Activated gamma-delta T cell (primary cell): Measurements from ENCODE around the gene DCBLD1.

ENCODE experiments used
- DNase-seq: peaks from one replicate; lab custom pipeline; 2025; lab: John Stamatoyannopoulos, UW

Gene DCBLD1

DNA sequence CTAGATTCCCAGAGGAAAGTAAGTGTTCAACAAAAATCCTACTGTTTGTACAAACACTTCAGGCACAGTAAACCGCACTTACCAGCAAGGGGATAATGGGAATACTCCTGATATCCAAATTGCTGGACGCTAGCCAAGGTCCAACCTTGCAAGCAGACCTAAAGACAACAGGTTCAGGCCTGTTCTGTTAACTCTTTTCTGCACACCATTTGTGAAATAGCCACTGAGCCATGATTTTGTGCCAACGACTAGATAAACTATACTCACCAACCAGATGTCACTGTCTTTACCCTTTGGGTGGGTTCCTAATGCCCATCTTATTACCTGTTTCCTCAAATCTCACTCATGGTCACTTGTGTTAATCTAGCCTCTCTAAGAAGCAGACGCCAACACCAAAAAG, 76.3 kb downstream of the DCBLD1 start:
- no peak for DNase-seq

DNA sequence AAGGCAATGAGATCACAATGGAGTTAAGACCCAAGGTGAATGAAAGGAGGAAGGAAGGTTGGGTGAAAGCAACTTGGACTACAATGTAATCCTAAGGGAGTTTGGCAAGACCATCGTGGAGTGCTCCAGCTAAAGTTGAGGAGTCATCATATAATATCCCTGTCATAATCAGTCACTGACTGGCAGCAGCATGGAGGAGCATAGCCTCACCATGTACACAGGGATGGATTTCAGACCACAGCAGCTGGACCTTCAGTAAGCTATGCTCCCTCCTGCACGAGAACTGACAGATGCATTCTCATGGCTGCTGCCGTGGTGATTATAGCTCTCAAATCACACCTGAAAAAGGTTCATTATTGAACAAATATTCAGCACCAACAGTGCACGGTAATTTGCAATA, 76.8 kb downstream of the DCBLD1 start:
- no peak for DNase-seq

DNA sequence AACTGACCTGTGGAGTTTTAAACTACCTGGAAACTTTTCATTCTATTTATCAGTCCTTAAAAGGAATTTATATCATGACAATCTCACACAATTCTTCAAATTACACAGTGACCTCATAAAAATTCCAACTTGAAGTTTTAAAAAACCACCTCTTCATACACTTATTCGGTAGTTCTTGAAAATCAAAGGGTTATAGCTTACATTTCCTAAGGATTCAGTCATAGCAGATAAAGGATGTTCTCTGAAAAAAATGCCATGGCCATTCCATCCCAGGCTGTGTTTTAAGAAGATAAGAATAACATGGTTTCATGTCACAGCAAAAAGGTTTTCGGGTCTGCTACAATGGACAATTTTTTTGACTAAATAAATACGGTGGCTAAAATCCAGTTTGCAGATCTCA, 78.7 kb downstream of the DCBLD1 start:
- no peak for DNase-seq

DNA sequence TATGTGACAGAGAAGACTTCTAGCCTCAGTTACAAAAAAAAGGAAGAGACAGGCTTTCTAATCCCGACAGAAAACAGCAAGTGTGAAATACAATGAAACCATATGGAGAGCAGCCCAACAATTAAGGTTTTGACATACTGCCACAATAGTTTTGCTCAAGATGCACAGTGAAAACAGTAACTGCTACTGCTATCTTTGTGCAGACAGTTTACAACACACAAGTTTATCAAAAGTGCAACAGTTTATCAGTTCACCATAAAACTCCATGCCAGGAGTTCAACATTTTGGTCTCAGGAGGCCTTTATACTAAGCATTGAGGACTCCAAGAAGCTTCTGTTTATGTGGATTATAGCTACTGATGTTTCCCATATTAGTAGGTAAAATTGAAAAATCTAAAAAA, 82.2 kb downstream of the DCBLD1 start:
- no peak for DNase-seq

DNA sequence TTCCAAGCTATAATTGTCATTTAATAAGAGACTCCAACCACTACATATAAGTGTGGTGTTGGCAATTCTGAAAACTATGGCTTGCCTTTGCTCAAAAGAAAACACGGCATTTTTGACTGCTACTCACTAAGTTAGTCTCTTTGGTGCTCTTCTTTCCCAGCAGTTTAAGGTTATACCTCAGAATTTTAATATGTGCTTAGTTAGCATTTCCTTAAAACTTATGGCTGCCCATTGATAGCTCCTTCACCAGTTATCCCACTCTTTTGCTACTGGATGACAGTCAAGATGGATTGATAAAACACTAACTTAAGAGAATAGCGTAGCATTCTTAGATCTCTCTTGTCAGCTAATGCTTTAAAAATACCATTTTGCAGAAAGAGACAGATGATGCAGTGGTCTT, 85.8 kb downstream of the DCBLD1 start:
- DNase-seq = no peak

DNA sequence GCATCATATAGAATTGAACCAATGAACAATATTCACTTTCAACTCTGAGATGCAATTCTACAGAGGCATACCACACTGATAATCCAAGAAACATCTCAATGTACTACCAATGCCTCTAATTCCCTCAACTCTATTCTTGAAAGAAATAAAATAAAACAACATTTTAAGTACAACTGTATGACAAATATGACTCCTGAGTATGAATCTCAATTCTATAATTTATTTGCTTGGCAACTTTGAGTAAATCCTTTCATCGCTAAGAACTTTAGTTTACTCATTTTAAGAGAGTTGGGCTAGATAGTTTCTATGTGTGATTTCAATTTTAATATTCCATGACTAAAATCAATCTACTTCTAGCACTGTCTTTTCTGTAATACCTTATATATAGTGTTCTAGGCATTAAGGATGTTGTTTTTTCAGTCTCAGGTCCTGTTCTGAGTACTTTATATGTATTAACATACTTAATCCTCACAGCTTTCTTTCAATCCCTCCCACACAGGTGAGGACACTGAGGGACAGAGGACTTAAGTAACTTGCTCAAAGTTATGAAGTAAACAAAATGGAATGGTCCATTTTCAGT, 86.4 kb downstream of the DCBLD1 start:
- DNase-seq = no peak

DNA sequence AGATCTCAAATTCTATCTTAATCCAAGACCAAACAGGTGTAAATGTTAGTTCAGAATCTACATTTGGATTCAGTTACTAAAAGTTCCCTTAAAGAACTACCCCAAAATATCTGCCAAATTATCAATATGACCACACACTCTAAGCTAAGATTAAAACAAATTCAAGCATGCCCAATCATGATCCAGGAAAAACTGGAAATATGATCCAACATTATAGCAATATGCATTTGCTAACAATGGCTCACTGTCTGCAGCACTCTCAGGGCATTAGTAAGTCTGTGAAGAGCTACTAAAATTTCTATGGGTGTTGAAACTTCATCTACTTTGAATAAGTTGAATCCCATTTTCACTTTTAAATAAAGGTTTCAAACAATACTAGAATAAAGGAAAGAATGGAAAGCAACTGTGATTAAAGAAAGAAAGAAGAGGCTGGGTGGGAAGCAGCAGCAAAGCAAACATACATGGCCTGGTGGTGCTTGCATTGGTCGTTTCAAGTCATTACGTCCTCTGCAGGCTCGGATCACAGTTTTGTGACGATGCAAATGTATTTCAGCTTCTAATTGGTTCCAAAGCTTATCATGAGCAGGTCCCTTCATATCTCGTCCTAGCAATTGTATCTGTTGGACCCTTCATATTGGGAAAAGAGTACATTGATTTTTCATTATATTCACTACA, 90.7 kb downstream of the DCBLD1 start:
- DNase-seq = no peak

DNA sequence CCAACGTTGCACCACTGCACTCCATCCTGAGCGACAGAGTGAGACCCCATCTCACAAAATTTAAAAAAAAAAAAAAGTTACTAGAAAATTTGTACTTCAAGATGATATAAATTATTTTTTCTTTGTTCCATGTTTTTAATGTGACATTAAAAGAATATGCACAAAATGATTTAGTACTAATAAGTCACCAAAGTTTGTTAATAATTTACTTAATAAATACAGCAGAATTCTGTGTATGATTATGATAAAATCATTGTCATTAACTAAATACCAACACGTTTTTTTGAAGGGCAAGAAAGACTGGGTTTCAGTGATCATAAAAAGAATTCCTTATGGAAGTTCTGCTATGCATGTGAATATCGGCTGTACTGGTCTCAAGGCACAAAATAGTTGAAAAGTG, 91.7 kb downstream of the DCBLD1 start:
- DNase-seq = no peak

DNA sequence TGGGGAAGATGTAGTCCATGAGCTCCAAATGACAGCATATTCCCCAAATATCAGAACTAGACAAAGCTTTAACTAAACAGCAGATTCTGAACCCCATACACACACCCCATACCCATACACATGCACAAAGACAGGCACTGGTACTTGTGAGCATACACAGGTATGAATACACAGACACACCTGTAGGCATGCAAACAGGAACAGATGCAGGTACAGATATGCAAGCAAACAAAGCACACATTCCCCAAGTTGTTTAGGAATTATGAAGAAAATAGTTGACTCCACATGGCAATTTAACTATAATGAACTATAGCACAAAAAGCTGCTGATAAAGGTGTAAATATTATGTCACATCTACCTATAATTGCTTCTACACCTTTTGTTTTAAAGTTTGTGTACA, 103.2 kb downstream of the DCBLD1 start:
- no peak for DNase-seq

DNA sequence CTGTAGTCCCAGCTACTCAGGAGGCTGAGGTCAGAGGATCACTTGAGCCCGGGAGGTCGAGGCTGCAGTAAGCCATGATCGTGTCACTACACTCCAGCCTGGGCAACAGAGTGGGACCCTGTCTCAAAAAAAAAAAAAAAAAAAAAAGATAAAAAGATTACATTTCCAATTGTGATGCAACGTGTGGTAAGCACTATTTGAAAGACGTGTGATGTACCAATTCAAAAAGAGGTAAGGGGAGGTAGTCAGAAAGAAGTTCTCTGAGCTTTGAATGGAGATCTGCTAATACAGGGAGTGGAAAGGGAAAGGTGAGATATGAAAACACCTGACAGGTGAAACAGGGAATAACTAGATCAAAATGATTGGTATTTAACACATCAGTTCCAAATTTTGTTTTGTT, 108.0 kb downstream of the DCBLD1 start:
- no peak for DNase-seq

DNA sequence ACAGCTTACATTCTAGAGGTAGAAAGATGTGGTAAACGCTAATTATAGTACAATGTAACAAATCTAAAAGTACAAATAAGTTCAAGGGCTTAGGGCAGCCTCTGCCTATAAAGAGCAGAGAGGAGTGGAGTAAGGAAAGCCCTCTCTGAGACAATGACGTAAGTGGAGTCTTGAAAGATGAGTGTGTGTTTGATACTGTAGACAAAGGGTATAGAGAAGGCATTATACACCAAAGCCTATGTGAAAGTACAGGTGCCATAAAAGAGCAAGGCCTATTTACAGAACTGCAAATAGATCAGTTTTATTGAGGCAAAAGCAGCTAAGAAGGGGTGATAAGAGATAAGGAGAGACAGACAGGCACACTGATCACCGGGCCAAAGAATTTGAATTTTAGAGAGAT, 108.9 kb downstream of the DCBLD1 start:
- DNase-seq = no peak

DNA sequence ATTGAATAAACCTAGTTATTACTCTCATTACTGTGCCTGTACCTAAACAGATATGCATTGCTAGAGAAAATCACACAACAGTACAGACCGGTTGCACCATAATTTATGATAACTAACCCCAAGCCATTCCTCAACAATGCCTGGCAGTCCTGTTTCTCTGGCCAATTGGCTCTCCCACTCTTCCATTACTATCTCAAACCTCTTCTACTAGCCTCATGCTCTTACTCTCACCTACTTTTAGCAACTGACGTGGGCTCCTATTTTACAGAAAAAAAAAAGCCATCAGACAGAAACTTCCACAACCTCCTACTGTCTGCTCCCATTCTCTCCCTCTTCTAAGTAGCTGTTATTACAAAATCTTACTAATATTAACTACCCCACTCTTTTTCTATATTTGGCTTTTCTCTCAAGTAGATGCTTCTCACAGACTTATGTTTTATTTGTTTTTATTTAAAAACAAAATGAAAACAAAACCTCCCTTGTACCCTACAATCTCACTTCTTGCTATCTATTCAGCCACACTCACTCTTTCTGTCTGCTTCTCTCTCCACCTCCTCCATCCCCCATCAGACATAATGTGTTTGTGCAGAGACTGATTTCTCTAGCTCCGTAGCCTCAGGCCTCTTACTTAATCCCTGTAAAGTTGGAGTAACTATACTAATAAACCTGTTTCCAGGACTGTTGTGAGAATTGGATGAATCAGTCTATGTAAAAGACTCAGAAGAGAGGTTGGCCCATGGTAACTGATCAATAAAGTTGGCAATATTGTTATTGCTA, 110.7 kb downstream of the DCBLD1 start:
- DNase-seq = no peak

DNA sequence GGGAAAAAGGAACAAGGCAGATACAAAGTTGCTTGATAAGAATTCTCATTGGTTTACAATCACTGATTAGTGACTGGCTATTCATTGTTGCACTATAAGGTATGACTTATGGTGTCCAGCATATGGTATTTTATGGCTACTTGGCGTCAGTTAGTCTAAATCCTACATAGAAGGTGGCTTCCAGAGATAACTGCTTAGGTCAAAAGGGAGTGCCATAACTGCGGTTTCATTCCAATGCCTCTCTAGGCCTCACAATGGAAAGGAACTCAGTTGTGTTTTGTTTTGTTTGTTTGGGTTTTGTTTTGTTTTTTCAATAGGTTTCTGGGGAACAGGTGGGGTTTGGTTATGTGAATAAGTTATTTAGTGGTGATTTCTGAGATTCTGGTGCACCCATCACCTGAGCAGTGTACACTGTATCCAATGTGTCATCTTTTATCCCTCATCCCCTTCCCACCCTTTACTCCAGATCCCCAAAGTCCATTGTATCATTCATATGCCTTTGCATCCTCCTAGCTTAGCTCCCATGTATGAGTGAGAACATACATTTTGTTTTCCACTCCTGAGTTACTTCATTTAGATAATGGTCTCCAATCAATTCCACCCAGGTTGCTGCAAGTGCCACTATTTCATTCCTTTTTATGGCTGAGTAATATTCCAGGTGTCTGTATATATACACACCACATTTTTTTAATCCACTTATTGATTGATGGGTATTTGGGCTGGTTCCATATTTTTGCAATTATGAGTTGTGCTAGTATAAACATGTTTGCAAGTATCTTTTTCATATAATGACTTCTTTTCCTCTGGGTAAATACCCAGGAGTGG, 112.8 kb downstream of the DCBLD1 start:
- DNase-seq = no peak

DNA sequence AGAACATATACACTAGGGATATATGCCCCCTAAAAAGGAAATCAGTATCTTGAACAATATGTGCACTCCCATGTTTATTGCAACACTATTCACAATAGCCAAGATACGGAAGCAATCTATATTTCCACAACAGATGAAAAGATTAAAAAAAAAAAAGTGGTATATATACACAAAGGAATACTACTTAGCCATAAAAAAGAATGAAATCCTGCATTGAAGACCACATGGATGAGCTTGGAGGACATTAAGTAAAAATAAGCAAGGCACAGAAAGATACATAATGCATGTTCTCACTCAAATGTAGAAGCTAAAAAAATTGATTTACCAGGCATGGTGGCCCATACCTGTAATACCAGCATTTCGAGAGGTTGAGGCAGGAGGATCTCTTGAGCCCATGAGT, 115.3 kb downstream of the DCBLD1 start:
- DNase-seq = no peak
